ENCODE data around the gene PSRC1.

DNA sequence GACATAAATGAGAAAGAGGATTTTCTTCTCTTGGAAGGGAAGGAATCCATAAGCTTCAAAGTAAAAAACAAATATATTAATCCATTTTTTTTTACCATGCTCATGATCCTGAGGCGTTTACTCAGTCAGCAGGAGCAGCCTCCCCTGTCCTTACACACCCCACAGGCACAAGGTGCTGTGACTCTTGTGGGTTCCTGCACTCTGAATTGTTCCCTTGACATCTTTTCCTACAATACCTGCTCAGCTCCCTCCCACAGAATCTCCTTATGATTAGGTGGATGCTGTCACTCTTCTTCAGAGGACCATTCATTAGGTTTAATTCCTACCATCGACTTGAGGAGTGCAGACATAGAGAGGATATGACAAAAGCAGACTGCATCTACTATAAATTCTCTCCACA, 10.1 kb upstream of the PSRC1 start:
- TF ChIP-seq CTCF (IDR thresholded peaks at IDR 0.05; ENCODE audit: extremely low read depth in 1 of 2, insufficient read depth in 1 of 2, low read depth in 1 of 2, low read length in 2 of 2), result no peak
- no peak for TF ChIP-seq POLR2A (IDR thresholded peaks at IDR 0.05; ENCODE audit: low read depth, low read length)
- no peak for TF ChIP-seq POLR2AphosphoS5 (IDR thresholded peaks at IDR 0.05; ENCODE audit: insufficient read depth, low read depth, low read length)
- no peak for TF ChIP-seq FOS (IDR thresholded peaks at IDR 0.05; ENCODE audit: borderline replicate concordance, insufficient read depth, low read length)

Data from endothelial cell of umbilical vein (primary cell).